ENCODE measurements around the gene SFT2D2. TPM values are rescaled to one million over a fixed set of nuclear protein-coding genes. Genes with fewer than 3 reads are reported as not detected.

SFT2D2 gene
- total RNA-seq, 1 experiment from 2014 or later: 32.1 TPM

DNA sequence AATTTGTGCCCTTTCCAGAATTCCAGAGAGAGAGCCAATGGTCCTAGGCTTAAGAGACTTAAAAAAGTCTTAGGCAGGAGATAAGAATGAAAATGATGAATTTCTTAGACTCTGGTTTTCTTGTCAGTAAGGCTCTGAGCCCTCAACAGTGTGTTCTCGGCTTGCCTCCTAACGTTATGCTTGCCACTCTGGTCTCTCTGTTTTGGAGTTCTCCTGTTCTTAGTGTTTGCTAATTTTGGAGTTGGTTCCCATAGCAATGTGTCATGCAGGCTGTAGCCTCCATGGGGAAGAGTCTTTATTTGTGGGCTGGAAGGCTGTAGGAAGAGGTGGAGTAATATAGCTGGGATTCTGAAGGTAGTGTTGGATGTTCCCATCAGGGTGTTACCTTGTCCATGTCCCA is 74.8 kb downstream of the SFT2D2 start:
- Histone ChIP-seq H2AFZ (ENCODE audit: low read length) (no peak overlapping the region), H3K23ac (ENCODE audit: insufficient read length, low read depth, low read length) (no peak overlapping the region), H3K14ac (ENCODE audit: insufficient read depth, low read length) (no peak overlapping the region), H3K4ac (ENCODE audit: low read depth, low read length) (no peak overlapping the region), H2BK20ac (ENCODE audit: low read depth, low read length, poor library complexity, severe bottlenecking) (no peak overlapping the region), H4K20me1 (ENCODE audit: control insufficient read depth, insufficient read depth, insufficient read length) (no peaks in the 10 kb centered on the region), H3K4me2 (ENCODE audit: insufficient read depth, insufficient read length, low read length) (no peak overlapping the region), H3K18ac (ENCODE audit: insufficient read length, low read depth, low read length) (no peak overlapping the region), H4K91ac (ENCODE audit: insufficient read length, low read depth, low read length) (no peak overlapping the region), H2BK12ac (ENCODE audit: insufficient read length, low read depth, low read length) (no peak overlapping the region), H3K23me2 (ENCODE audit: insufficient read length, low read depth, low read length, poor library complexity, severe bottlenecking) (no peaks in the 10 kb centered on the region), H2AK5ac (ENCODE audit: insufficient read length, low read length) (no peak overlapping the region), H3K79me2 (ENCODE audit: insufficient read depth, low read length) (no peaks in the 10 kb centered on the region), H3T11ph (ENCODE audit: low read length) (no peak overlapping the region), H3K79me1 (ENCODE audit: insufficient read depth, low read depth, low read length, poor library complexity, severe bottlenecking) (no peaks in the 10 kb centered on the region), H3K9me3 (ENCODE audit: control insufficient read depth, low read depth, low read length) (no peaks in the 10 kb centered on the region), H3K9ac (ENCODE audit: extremely low read depth, insufficient read length, low read length) (no peak overlapping the region), H4K8ac (replicated peaks; ENCODE audit: insufficient read length, low read depth, low read length) (no peak overlapping the region), H3K56ac (ENCODE audit: insufficient read length, low read depth, low read length) (no peak overlapping the region), H3K27me3 (ENCODE audit: insufficient read depth, low read length) (no peaks in the 10 kb centered on the region), H3K4me1 (ENCODE audit: insufficient read depth, low read length) (no peaks in the 10 kb centered on the region; the same call in 1 of the 2 replicates), H2BK120ac (ENCODE audit: low read depth, low read length, poor library complexity, severe bottlenecking) (no peak overlapping the region), H3K27ac (ENCODE audit: insufficient read length, low read depth, low read length) (no peak overlapping the region), H4K5ac (ENCODE audit: insufficient read length, low read depth, low read length) (no peak overlapping the region), H2BK15ac (ENCODE audit: low read depth, low read length) (no peak overlapping the region), H2BK5ac (ENCODE audit: insufficient read length, low read length) (no peak overlapping the region)
- no peak for DNase-seq
- no CpG with 5 or more reads among the region's 2 CpGs for WGBS (ENCODE audit: extremely low coverage, insufficient read length, low lambda C conversion rate)
- Mint-ChIP-seq H3K4me1 (peaks cover 7% of the 10 kb centered on the region in 2 experiments), H3K27ac (no peak overlapping the region; a peak in 1 of 7 replicates), H3K27me3 (ENCODE audit: low read depth) (no peaks in the 10 kb centered on the region), H3K36me3 (ENCODE audit: insufficient read depth in 1 of 3, low read depth in 3 of 3) (no peaks in the 10 kb centered on the region; a peak in 1 of 7 replicates), H3K4me3 (no peak overlapping the region), H3K9me3 (peaks cover 0 to 2% of the 10 kb centered on the region in 2 experiments; a peak in 1 of 5 replicates)
- no peak for TF ChIP-seq CTCF (conservative IDR thresholded peaks at IDR 0.05)

Data from H9 (cell line).